Stimulated activated CD4-positive, alpha-beta T cell treated with anti-CD3 and anti-CD28 coated beads, Interleukin-4, amount 100 ng/mL, for 48 hours (primary cell): ENCODE data around the gene SELPLG.

Experiments
- DNase-seq, 2 donors: peaks; one replicate each; pipeline ENCODE4 v3.0.0-alpha.2; 2020; ENCODE audit warnings: low read depth in 2 of 2

SELPLG gene

DNA sequence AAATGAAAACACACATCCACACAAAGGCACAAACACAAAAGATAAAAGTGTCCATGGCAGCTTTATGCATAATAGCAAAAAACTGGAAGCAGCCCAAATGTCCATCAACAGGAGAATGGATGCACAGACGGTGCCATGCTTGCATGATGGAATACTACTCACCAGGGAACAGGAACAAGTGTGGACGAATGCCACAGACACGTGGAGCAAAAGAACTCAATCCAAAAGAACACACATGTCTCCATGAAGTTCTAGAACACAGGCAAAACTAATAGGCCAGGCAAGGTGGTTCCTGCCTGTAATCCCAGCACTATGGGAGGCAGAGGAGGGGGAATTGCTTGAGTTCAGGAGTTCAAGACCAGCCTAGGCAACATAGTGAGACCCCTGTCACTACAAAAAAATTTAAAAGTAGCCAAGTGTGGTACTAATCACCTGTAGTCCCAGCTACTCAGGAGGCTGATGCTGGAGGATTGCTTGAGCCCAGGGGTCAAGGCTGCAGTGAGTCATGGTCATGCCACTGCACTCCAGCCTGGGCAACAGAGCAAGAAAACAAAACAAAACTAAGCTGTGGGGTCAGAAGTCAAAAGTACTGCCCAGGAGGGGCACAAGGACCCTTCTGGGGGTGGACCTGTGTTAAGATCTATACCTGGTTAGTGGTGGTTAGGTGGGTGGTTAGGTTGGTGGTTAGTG lies 28.5 kb downstream of the SELPLG start:
- no peak for DNase-seq

DNA sequence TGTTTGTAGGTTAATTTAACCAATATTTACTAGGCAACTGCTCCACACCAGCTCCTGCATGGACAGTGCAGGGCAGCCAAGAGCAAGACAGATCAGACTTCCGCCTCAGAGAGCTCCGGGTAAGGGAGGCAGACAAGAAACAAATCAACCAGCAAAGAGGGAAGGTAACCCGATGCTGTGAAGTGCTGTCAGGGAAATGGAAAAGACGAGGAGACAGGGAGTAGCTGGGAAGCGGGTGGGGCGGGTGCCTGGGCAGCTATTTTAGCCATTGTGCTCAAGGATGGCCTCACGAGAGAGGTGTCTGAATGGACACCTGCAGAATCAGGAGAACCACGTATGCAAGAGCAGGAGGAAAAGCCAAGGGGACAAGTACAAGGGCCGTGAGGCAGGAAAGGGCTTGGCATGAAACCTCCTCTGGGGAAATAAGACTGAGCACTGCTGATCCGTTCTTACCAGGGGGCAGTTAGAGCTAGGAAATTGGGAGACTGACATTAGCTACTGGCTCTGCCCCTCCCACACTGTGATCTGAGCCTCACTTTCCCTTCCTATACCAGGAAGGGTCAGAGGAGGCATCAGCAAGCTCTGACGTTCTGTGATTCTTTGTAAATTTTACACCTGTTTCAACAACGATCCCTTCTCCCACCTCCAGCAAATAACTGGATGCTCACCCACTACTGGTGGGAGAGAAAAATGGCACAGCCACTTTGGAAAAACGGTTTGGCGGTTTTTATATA lies 29.3 kb downstream of the SELPLG start:
- DNase-seq, result no peak

DNA sequence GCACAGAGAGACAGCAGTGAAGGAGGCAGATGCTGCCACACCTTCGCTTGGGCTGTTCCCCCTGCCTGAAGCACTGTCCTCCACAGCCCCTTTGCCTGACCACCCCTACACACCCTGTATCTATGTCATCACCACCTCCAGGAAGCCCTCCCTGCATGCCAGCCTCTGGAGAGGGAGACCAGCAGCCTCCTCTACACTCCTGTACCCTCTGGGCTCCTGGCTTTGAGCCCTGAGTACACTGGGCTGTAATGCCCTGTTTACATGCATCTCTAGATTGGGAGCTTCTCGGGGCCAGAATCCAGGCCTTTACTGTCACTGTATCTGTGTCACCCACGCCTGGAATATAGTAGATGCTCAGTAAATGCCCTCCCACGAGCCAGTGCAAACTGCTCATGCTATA lies 30.0 kb downstream of the SELPLG start:
- no peak for DNase-seq

DNA sequence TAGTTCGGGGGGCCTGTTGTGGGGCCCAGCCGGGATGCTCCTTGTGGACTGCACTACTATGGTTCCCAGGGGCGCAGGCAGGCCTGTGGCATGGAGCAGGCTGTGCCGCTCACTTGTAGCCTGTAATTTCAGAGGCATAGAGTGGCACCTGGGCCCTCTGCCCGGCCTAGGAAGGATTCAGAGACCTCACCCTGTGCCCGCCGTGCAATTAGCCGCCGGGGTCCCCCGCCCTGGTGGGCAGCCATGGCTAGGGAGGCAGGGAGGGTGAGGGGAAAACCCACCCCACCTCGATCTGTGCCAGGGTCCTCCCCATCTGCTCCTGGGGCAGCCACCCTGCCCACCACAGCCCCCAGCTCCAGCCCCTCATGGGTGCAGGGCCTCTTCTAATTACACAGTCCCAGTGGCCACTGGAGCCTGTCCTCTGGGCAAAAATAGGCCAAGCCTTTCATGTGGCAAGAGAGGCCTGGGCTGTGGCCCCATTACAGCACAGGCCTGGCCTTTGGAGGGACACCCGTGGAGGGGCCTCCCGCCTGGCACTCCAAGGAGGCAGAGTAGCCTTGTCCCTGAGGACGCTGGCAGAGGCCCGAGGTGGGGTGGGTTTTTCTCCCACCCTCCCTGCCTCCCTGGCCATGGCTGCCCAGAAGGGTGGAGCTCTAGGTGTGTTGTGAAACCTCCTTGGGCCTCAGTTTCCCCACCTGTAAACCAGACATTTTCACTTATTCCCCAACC lies 30.6 kb downstream of the SELPLG start:
- no peak for DNase-seq

DNA sequence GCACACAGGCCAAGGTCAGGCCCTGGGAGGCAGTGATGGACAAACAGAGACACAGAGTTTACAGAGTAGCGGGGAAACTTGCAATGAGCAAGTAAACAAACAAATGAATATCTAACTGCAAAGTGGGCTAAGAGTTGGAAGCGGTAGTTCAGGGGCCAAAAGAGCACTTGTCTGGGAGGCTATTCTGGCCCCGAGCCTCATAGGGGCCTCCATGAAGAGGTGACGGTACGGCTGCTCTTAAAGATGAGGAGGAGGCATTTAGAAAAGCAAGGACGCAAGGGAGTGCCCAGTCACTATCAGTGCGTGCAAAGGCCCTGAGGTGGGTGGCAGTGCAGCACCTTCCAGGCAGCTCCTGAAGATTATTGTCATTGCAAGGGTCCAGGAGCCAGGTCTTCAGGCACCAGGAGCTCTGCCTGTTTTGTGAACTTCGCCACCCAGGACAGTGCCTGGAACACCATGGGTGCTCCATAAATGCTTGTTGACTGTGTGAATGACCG lies 31.4 kb downstream of the SELPLG start:
- no peak for DNase-seq

DNA sequence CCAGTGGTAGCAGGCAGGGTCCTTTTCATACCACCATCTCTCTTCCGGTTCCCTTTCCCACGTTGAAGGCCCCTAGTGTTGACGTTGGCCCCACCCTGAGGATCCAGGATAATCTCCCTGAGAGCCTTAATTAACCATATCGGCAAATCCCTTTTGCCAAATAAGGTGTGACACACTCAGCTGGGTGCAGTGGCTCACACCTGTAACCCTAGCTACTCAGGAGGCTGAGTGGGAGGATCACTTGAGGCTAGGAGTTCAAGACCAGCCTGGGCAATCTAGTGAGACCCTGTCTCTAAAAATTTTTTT lies 33.0 kb downstream of the SELPLG start:
- DNase-seq, result no peak

DNA sequence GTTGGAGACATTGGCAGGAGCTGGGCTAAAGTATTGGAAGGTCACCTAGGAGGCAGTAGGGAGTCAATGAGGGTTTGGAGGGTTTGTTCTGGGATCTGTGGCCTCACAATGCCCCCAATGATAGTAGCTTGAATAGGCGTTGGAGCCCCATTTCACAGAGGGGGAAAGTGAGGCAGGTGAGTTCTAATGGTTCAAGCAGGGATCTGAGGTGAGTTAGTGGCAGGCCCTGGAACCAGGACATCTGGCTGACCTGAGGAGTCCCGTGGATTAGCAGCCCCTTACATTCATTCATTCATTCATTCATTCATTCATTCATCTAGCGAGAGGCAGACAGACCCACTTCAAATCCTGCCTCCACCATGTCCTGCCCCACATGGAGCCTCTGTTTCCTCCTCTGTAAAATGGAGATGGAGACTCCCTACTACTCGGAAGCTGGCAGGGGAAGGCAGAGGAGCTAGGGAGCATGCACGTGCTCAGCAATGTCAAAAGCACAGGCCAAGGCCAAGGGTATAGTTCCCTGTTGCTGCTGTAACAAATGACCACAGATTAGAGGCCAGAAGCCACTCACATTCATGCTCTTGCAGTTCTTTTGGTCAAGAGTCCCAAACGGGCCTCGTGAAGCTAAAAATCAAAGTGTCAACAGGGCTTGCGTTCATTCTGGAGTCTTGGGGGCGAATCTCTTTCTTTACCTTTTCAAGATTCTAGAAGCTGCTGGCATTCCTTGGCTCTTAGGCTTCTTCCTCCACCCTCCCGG lies 33.6 kb downstream of the SELPLG start:
- DNase-seq, result no peak

DNA sequence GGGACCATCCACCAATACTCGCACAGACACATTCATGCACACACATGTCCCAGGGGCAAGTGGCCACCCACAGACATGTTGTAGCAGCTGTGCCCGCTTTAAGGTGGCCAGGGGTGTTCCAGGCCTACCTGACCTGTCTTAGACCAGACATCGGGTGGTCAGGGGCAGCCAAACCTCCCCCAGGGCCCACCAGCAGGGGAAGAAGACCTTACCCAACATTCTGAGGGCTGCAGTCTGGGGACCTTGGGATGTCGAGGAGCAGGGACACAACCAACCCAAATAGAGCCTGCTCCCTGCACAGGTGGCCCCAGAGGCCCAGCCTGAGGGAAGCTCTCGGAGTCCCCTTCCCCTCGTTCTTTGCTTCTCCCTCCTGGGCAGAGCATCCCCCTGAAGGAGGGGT lies 34.2 kb downstream of the SELPLG start:
- DNase-seq, result no peak

DNA sequence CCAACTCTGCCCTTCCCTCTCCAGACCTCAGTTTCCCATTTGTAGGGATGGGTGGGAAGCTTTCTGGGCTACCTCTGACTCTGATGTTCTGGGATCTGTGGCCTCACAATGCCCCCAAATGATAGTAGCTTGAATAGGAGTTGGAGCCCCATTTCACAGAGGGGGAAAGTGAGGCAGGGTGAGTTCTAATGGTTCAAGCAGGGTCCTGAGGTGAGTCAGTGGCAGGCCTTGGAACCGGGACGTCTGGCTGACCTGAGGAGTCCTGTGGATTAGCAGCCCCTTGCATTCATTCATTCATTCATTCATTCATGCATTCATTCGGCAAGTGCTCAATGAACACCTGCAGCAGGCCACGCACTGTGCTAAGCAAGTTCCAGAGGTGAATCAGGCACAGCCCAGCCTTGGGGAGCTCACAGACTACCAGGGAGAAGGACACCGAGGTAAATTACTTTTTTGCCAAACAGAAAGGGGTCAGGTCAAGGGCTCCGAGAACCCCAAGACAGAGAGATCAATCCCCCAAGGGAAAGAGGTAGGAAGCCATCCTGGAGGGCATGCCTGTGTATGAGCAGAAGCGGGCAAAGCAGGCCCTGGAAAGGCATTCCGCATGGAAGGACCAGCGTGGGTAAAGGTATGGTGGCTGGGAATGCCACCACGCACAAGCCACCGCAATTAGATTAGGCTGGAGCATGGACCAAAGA lies 35.0 kb downstream of the SELPLG start:
- no peak for DNase-seq

DNA sequence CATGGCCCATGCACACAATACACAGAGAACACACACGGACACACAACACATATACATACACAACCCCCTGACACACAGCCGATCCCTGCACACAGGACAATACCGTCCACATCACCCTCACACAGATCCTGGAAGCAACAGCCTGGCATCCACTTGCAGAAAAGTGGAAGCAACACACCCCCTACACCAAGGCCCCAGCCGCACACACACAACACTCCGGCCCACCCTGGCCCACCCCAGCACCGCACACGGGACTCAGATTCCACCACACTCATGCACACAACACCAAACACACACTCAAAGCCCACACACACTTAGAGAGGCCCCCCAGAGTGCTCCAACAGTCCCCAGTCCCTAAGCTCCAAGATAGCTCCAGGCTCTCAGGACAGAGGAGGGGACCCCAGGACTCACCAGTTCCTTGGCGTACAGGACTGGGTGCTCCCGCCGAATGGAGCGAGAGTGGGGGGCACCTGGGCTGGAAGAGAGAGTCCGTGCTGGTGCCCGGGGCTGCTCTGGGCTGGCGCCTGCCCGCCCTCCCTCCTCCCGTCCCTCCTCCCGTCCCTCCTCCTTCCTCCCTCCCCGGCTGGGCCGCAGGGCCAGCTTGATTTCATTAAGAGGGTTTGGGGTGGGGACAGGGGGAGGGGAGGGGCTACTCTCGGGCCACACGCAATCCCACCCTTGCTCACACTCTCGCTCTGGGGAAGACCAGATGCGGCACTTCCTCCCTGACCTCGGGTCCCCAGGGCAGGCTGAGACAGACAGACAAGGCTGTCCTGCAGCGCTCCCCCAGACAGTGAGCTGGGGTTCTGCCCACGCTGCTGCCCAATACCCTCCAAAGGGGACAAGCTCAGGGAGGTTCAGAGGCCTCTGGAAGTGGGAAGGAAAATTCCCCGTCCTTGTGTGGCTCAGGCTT lies 35.9 kb downstream of the SELPLG start, which contains the start of gene TMEM119:
Gene TMEM119, minus strand, starts transcription at position 526 of the 913 bp plus-strand sequence. CDS start 5,701 bp downstream, outside the sequence.
- no peak for DNase-seq

DNA sequence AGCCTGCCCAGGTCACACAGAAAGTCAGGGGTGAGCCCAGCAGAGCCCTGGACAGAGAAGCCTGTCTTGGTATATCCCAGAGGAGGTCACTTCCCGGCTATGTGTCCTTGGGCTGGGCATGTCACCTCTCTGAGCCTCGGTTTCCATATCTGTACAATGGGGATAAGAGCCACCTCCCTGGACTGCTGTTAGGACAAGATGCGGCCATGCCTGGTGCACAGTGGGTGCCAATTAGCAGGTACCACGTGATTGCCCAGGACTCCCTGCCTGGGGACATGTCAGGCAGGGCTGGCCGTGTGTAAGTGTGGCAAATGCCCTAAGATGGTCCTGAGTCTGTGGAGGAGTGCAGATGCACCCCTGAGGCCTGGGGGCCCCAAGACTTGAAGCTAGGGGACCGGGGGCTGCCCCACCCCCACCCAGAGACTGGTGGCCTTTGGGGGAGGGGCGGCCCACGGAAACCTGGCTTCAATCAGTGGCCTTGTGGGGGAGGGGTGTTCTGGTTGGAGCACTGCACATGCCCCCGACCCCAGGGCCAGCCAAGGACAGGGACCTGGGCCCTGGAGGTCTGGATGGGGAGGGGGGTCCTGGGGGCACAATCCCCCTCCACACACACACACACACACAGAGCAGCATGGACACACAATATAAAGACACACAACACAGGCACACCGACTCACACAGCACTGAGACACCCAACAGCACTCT lies 36.7 kb downstream of the SELPLG start:
- no peak for DNase-seq

DNA sequence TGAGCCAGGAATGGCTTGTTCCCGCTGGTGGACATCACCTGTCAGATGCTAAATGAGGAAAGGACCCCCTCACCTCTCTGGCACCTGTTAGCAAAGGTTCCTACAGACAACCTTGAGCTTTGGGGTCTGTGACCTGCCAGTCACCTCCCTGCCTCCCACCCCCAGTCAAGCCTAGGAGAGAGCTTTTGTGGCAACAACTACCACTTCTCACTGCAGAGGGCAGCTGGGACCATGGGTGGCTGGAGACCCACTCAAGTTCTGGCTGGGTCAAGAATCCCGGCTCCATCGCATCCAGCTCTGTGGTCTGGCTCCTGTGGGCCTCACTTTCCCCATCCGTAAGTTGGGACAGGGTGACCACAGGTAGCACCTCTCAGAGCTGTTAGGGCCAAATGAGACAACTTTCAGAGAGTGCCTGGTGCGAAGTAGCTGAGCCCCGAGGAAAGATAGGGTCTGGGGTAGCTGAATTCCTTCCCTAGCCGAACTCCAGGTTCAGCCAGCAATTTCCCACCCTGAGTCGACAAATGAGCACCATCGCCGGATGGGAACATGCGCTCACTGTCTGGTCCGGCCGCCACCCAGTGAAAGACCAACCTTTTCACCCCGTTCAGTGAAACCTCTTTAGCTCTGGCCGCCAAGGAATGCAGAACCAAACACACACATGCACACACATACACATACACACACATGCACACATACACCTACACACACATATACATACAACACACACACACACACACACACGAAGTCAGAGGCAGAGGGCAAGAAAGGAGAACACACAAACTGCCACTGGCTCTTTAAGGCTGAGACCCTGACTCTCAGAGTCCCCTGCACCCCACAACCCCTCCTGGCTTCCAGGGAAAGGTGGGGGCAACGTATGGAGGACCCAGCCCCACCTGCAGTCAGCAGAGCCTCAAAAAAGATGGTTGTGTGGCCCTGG lies 37.7 kb downstream of the SELPLG start:
- no peak for DNase-seq

DNA sequence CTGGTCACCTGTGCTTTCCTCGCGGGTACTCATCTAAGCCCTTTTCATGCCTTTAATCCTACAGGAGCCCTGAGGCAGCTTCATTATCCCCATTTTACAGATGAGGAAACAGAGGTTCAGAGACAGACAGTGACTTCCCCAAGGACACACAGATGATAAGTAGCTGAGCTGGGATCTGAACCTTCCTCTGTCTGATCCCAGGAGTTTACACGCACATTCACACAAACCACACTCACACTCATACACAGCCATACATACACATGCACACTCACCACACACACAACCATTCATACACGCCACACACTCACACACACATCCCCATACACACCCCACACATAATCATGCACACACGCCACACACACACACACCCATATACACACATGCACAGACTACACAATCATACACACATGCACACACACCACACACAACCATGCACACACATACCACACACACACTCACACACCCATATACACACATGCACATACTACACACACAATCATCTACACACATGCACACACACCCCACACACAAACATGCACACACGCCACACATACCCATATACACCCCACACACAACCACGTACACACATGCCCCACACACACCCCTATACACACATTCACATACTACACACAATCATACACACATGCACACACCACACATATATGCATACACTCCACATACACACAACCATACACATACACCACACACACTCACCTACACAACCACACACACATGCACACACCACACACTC lies 38.6 kb downstream of the SELPLG start:
- DNase-seq, result no peak

DNA sequence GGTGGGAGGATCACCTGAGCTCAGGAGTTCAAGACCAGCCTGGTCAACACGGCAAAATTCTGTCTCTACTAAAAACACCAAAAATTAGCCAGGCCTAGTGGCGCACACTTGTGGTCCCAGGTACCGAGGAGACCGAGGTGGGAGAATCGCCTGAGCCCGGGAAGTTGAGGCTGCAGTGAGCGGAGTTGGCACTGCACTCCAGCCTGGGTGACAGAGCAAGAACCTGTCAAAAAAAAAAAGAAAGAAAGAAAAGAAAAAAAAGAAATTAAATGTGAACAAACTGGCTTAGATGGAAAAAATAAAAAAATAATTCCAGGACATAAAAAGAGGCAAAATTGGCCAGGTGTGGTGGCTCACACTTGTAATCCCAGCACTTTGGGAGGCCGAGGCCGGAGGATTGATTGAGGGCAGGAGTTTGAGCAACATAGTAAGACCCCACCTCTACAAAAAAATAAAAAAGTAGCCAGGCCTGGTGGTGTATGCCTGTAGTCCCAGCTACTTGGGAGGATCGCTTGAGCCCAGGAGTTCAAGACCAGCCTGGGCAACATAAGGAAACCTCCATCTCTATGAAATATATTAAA lies 39.3 kb downstream of the SELPLG start:
- no peak for DNase-seq

DNA sequence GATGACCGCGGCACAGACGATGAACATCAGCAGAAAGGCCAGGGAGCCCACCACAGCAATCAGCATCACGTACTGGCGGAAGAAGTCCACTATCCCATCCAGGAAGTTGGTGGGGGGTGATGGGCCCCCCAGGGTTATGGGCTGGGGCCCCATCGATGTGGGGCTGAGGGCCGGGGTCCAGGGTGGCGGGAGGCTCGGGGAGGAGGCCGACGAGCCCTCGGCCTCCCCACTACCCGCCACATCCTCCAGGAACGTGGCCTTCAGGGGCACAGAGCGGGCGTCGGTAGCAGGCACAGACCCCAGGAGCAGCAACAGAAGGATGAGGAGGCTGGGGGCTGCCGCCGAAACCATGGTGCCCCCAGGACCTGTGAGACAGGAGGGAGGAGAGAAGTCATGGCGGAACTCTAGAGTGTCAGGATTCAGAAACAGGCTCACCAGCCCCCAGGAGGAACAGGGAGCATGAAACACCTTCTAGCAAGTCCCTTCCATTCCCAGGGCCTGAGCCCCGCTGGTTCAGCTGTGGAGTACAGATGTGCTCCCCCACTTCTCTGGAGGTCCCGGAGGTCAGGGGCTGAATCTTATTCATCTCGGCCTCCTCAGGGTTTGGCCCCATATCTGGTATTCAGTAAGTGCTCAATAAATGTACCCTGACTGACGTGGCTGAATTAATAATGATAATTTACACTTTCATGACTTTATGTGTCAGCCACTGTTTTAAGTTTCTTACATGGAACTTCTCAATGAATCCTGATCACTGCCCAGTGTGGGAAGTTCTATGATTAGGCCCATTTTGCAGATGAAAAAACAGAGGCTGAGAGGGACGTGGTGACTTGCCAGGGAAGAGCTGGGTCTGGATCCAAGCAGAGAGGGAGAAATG lies 41.4 kb downstream of the SELPLG start:
- DNase-seq, result no peak

DNA sequence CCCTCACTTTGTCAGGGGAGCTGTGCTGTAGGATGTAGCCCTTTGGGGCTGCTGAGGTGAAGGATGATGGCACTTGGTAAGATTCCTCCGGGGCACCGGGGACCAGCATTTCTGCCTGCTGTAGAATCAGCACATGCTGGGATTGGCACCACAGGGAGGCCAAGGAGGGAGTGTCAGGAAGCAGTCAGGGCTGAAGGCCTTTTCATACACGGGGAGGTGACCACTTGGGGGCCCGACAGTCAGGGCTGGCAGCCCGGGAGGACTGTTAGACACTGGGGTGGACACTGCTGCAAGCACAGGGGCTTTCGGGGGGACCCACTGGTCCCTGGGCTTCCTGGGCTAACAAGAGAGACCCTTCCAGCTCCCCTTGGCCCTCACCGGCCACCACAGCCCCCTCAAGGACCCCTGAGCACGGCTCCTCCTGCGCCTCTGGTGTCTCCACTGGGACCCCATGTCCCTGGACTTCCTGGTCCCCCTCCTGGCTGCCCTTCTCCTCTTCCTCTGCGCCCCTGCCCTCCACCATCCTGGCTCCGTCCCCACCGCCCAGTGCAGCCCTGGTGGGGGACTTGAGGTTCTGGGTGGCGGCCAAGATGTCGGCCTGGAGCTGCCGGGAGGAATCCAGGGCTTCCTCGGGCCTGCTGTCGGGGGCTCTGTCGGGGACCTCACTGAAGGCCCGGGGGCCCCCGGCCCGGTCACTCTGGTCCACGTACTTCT lies 42.3 kb downstream of the SELPLG start:
- no peak for DNase-seq
